Cardiac fibroblast (primary cell): ENCODE results near the gene GRB10.
"Not testable (repeated sequence)": the region's sequence is repeated elsewhere in the genome, so short reads cannot be mapped to it uniquely, and the experiment has no call there.

ENCODE experiments used
- DNase-seq, 2 donors: peaks; one replicate each; pipeline versions ENCODE4 v3.0.0 to v3.0.0-alpha.2; 2010; ENCODE audit warnings: low read depth in 2 of 2
- H3K4me3 ChIP-seq, 2 donors: replicated peaks in 1 of 2; 1 replicate in 1 of 2; 2 replicates in 1 of 2; pipeline ENCODE4 v1.5.1; 2011; ENCODE audit warnings: low read depth in 2 of 2, low read length in 2 of 2, mild to moderate bottlenecking in 2 of 2, moderate library complexity in 1 of 2
- TF ChIP-seq, protein P1 (sequence below): IDR thresholded peaks from one replicate; pipeline ENCODE4 v1.5.1; 2011; ENCODE audit warnings: low read depth, mild to moderate bottlenecking, low read length, inconsistent platforms

Gene GRB10

DNA sequence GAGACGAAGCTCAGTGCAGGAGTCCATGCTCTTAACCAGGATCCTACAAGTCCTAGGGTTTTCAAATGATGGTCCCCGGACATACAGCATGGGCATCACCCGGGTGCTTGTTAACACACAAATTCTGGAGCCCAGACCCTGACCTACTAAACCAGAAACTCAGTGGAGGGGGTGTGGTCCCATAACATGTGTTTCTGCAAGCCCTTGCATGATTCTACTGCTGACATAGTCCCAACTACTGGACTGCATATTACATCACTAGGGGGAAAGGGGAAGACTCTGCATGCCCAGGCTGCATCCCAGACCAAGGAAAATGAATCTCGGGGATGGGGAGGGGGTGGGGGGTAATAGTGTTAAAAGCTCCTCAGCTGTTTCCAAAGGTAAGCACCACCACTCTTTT lies 40.3 kb downstream of the GRB10 start:
- TF ChIP-seq, protein P1, sequence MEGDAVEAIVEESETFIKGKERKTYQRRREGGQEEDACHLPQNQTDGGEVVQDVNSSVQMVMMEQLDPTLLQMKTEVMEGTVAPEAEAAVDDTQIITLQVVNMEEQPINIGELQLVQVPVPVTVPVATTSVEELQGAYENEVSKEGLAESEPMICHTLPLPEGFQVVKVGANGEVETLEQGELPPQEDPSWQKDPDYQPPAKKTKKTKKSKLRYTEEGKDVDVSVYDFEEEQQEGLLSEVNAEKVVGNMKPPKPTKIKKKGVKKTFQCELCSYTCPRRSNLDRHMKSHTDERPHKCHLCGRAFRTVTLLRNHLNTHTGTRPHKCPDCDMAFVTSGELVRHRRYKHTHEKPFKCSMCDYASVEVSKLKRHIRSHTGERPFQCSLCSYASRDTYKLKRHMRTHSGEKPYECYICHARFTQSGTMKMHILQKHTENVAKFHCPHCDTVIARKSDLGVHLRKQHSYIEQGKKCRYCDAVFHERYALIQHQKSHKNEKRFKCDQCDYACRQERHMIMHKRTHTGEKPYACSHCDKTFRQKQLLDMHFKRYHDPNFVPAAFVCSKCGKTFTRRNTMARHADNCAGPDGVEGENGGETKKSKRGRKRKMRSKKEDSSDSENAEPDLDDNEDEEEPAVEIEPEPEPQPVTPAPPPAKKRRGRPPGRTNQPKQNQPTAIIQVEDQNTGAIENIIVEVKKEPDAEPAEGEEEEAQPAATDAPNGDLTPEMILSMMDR: no peak
- DNase-seq: no peak

DNA sequence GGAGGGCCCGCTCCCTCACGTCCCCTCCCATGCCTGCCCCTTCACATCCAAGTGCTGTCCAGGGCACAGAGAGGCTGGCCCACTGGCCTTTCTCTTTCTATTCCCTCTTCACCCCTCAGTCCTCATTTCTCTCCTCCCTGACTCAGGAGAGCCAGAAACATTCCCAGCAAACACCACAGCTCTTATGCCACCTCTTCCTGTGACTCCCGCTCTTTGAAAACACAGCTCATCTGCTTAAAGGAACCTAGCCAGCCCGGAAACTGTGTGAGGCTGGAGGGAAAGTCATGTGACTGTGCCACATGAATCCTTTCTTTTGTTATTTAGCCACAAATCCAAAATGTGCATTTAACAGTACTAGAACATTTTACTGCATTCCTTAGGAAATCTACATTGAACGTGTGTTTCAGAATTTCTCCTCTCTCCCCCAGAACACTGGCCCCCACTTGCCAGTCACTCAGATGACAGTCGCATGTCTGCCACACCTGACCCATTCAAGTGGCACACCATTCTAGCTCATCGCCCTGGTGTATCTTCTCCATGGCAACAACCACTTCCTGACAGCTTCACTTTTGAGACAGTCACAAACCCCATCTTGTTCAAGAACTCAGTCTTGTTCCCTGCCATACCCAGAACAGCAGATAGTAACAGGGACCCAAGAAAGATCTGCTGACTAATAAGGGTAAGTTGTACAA lies 42.8 kb downstream of the GRB10 start:
- DNase-seq: peak in 1 of 2 donors; percentile 48

More for the DNA sequence above, 40.3 kb downstream of the GRB10 start:
- no peak overlapping the region for H3K4me3 ChIP-seq

DNA sequence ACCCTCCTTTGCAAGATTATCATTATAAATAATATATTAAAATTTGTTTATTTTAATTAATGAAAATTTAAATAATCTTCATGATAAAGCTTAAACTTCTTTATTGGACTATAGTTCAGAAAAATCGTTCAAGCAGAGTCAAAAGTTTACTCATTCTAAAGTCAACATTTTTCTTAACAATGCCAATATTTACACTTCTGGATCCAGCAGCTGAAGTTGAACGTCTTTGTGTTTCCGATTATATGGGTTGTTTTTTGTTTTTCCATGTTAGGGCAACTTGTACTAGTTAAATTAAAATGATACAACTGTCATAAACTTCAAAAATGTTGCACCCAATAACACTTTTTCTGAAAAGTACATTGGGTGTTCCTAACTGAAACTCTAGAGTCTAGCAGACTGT lies 43.8 kb downstream of the GRB10 start:
- no peak for DNase-seq
- no peak overlapping the region for H3K4me3 ChIP-seq
- TF ChIP-seq, protein P1: no peak

More for the DNA sequence above, 42.8 kb downstream of the GRB10 start:
- TF ChIP-seq, protein P1: no peak
- no peak overlapping the region for H3K4me3 ChIP-seq

DNA sequence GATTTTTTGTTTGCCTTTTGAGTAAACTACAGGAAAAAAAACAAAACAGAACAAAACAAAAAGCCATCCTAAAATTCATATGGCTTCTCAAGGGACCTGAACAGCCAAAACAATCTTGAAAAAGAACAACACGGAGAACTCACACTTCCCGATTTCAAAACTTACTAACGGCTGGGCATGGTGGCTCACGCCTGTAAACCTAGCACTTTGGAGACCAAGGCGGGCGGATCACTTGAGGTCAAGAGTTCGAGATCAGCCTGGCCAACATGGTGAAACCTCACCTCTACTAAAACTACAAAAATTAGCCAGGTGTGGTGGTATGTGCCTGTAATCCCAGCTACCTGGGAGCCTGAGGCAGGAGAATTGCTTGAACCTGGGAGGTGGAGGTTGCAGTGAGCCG lies 46.9 kb downstream of the GRB10 start:
- not testable (repeated sequence) for DNase-seq, H3K4me3 ChIP-seq

DNA sequence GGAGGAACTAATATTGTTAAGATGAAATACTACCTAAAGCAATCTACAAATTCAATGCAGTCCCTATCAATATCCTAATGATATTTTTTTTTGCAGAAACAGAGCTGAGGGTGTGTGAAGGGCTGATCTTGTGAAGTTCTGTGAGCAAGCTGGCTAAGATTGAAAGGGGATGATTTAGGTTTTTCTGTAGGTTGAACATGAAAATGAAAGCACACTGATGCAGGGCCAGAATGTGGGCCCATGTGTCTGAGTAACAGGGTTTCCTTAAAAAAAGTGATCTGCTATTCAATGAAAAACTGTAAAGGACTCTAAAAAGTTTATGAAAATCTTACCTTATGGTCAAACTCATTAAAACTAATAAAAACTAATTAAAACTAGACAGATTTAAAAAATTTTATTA lies 47.4 kb downstream of the GRB10 start:
- DNase-seq: no peak
- no peak overlapping the region for H3K4me3 ChIP-seq
- TF ChIP-seq, protein P1: no peak

DNA sequence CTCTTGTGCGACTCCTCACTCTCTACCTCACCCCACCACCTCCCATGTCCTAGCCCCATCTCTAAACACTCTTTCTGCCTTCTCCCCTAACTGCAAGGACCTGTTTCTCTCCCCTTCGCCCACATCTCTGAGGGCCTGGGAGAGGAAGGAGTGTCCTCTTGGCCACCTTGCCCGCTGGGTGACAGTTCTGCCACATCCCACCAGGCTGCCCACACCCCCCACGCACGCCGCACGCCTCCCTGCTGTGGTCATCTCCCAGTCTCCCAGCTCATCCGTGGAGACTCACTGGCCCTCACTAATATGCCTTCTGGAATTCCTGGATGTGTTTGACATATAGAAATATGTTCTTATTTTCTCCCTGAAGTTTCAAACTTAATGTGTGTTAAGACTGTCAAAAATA lies 48.5 kb downstream of the GRB10 start:
- H3K4me3 ChIP-seq: no peak overlapping the region
- TF ChIP-seq, protein P1: no peak
- DNase-seq: no peak

DNA sequence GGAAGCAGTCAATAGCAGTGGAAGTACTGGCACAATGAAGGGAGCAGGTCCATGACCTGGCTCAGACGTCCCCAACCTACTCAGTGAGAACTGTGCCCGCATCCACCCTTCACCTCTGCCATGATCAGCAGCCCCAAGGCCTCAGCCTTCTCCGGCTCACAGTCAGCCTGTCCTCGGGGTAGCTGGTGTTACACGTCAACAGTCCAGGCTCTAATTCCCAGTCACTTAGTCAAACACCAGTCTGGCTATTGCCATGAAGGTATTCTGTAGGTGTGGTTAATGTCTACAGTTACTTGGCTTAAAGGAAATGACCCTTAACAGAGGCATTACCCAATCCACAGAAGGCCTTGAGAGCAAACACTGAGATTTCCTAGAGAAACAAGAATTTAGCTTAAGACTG lies 49.1 kb downstream of the GRB10 start:
- TF ChIP-seq, protein P1: no peak
- DNase-seq: peak; percentile 37 to 90
- no peak overlapping the region for H3K4me3 ChIP-seq
